Choroid plexus epithelial cell (primary cell): ENCODE data around the gene CTNNA3.

ENCODE experiments used
- DNase-seq: peaks from one replicate; pipeline ENCODE4 v3.0.0-alpha.2; 2010; ENCODE audit warnings: low read depth
- H3K4me3 ChIP-seq: 2 replicates; pipeline ENCODE4 v1.5.1; 2011; ENCODE audit warnings: low read depth, mild to moderate bottlenecking, control low read depth, low read length, moderate library complexity
- TF ChIP-seq, protein P1 (sequence below): conservative IDR thresholded peaks from 2 replicates; pipeline ENCODE4 v1.5.1; 2011; ENCODE audit warnings: low read depth, mild to moderate bottlenecking, control low read depth, inconsistent platforms, low read length, moderate library complexity

The CTNNA3 gene

DNA sequence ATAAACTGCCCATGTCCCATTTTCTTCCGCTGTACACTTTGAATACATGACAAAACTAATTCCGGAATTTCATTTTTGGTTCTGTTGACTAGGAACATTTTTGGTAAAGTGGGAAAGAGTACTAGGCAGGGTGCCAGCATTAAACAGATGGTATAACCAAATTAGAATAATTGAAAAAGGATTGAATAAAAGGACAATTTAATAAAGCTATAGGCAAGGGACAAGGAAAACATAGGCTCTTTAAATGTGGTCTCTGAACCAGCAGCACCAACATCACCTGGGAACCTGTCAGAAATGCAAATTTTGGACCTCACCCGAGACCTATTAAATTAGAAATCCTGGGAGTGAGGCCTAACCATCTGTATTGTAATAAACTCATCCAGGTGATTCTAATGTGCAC lies 393.3 kb downstream of the CTNNA3 start:
- TF ChIP-seq, protein P1, sequence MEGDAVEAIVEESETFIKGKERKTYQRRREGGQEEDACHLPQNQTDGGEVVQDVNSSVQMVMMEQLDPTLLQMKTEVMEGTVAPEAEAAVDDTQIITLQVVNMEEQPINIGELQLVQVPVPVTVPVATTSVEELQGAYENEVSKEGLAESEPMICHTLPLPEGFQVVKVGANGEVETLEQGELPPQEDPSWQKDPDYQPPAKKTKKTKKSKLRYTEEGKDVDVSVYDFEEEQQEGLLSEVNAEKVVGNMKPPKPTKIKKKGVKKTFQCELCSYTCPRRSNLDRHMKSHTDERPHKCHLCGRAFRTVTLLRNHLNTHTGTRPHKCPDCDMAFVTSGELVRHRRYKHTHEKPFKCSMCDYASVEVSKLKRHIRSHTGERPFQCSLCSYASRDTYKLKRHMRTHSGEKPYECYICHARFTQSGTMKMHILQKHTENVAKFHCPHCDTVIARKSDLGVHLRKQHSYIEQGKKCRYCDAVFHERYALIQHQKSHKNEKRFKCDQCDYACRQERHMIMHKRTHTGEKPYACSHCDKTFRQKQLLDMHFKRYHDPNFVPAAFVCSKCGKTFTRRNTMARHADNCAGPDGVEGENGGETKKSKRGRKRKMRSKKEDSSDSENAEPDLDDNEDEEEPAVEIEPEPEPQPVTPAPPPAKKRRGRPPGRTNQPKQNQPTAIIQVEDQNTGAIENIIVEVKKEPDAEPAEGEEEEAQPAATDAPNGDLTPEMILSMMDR, result no peak
- H3K4me3 ChIP-seq, result no peak overlapping the region
- no peak for DNase-seq

DNA sequence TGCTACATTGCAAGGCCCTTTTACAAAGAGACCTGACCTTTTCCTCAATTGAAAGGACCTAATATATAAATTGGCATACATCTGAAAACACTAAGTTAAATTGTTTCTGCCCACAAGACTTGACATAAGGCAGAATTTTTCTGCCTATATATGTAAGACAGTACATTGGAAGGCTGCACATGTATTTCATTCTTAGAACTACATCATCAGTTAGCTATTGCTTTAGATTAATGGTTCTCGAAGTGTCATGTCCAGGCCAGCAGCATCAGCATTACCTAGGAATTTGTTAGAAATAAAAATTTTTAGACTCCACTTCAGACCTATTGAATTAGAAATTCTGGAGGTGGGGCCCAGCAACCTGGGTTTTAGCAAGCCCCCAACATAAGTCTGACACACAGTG lies 396.2 kb downstream of the CTNNA3 start:
- H3K4me3 ChIP-seq, result no peak overlapping the region
- no peak for DNase-seq
- TF ChIP-seq, protein P1, result no peak

DNA sequence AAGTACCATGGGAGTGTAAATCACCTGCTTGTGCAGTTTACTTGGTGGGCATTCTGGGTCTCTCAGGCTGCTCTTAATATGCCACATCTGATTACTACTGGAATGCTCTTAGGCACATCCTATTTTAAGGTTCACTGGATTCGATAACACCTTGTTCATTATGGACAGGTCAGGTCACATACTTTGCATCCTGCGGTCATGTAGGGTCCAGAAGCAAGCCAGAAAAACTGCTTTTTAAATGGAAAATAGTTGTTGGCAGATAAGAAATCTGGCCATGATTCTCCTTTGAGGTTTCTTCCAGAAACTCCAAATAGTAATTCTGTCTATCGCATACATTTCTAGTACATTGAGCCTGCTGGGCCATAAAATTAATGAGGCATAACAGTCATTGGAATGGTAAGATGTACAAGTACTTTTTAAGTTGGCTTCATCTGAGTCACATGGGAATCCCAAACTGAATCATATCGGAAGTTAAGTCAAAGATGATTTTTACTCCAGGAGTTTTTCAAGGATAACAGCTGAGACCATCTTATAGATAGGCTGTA lies 398.3 kb downstream of the CTNNA3 start:
- TF ChIP-seq, protein P1, result no peak
- no peak overlapping the region for H3K4me3 ChIP-seq
- DNase-seq, result no peak

DNA sequence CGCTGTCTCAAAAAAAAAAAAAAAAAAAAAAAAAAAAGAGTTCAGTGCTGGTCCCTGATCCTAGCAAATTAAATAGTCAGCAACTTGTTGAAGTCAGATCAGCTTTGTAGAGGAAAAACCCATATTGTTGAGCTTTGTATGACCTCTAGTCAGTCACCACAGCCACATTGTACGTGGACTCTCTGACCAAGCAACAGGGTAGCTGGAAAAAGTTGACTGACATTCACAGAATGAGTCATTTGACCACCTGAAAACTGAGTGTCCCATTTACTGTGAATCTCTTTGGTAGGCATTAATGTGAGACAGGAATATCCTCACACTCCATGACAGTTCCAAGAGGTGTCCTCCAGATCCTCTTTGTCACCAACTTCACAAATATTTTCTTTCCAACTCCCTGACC lies 399.1 kb downstream of the CTNNA3 start:
- TF ChIP-seq, protein P1, result no peak

DNA sequence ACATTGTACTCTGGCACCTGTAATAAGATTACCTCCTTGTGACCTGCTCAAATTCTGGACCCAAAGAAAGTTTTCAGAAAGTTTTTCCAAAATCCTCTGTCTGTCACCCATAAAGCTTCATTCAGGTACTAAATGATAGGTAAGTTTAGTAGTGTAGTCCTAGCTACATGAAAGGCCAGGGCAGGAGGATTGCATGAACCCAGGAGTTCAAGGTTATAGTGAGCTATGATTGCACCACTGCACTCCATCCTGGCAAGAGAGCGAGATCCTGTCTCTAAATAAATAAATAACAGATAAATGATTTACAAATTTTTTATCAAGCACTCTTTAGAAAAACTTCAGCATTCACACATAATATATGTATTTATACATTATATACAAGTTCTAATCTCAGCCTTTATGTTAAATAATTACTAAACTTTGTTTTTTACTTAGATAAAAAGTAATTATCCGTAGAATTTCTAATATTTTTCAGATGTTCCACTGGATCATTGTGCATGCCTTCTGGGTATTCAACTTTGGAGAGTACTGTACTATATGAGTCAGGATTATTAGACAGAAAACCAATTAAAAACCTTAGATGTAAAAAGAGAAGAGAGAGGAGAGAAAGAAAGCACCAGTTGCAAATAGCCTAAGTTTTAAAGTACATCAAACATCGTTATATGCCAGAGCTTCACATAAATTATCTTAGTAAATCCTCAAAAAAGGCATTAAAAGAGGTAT lies 407.1 kb downstream of the CTNNA3 start:
- no peak for DNase-seq
- TF ChIP-seq, protein P1, result no peak
- H3K4me3 ChIP-seq, result no peak overlapping the region

More for the DNA sequence above, 399.1 kb downstream of the CTNNA3 start:
- no peak for DNase-seq
- no peak overlapping the region for H3K4me3 ChIP-seq

DNA sequence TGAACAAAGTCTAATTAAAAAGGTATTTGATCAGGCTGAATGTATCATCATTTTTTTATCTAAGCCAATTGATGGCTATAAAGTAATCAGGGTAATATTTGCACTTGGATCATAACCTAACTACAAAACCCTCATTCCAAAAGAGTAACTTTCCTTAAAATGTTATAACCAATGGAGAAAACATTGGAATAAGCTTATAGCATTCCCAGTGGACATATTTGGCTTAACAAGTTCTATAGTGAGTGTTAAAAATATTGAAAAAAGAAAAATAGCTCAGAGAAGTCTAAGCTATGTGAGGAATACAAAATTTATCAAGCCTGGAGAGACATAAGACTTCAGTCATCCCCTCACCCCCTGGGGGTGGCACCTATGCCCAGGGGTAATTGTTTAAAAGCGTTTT lies 411.4 kb downstream of the CTNNA3 start:
- DNase-seq, result no peak
- H3K4me3 ChIP-seq, result no peak overlapping the region
- TF ChIP-seq, protein P1, result no peak

DNA sequence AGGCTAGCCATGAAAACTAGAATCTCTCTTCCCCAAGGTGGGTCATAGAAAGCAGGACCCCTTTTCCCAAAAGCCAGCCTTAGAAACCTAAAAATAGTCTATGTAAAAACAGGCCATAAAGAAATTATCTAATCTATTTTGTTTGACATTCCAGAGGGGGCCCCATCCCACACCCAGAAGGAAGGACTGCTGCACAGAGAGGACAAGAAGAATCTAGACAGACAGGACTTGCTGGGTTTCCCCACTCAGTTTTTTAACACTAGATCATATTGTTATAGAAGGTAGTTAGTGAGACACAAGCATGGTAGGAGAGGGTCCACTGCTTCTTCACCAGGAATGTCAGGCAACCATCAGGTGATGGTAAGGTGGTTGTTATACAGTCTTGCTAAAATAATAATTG lies 413.1 kb downstream of the CTNNA3 start:
- TF ChIP-seq, protein P1, result no peak

More for the DNA sequence above, 413.1 kb downstream of the CTNNA3 start:
- no peak overlapping the region for H3K4me3 ChIP-seq
- DNase-seq, result no peak
